Thyroid gland (tissue), 4 donors: ENCODE results near the gene FRMD4B. TPM values are rescaled to one million over a fixed set of nuclear protein-coding genes. Genes with fewer than 3 reads are reported as not detected.

Source experiments
- DNase-seq, 2 donors: peaks; one replicate each; pipeline ENCODE4 v3.0.0-alpha.2; 2019
- H3K27ac ChIP-seq, 3 donors: fragments of 200-600 bp; sonication (generic); 1 replicate in 2 of 3; 2 replicates in 1 of 3; pipeline ENCODE4 v1.5.1; 2016 to 2019; ENCODE audit warnings: mild to moderate bottlenecking in 1 of 3, moderate library complexity in 1 of 3
- H3K27me3 ChIP-seq: fragments of 200-600 bp; sonication (generic); one replicate; pipeline ENCODE4 v1.5.1; 2019
- H3K36me3 ChIP-seq, 2 donors: fragments of 200-600 bp; sonication (generic); one replicate each; pipeline ENCODE4 v1.5.1; 2016 to 2019
- H3K4me1 ChIP-seq, 2 donors: fragments of 200-600 bp; sonication (generic); one replicate each; pipeline ENCODE4 v1.5.1; 2017 to 2019
- H3K4me3 ChIP-seq, 3 donors: fragments of 200-600 bp; sonication (generic); replicated peaks in 1 of 3; 1 replicate in 2 of 3; 2 replicates in 1 of 3; pipeline ENCODE4 v1.5.1; 2016; ENCODE audit warnings: mild to moderate bottlenecking in 1 of 3
- H3K9me3 ChIP-seq: fragments of 200-600 bp; sonication (generic); one replicate; pipeline ENCODE4 v1.5.1; 2017
- POLR2A ChIP-seq, 2 donors: fragments of 450-650 bp; IDR thresholded peaks; one replicate each; pipeline ENCODE4 v1.6.1; 2017; ENCODE audit warnings: antibody characterized with exemption in 2 of 2, mild to moderate bottlenecking in 2 of 2, moderate library complexity in 1 of 2
- WGBS, 2 donors: methylation state at CpG; one replicate each; pipeline ENCODE4 v1.1.5; 2017; 5-methylcytosine and 5-hydroxymethylcytosine counted together
- intact Hi-C: fragments of 100-400 bp; cut with DNase I; formaldehyde crosslinking; loops from one replicate; pipeline ENCODE4 v1.15.1; 2023
- total RNA-seq, 4 donors: library from RNA; depleted of rRNA; stranded (reverse); fragments of >200 nt; gene quantifications; one replicate each; pipeline ENCODE4 v1.2.3, GENCODE V29; 2016
- TF ChIP-seq, protein P1 (sequence below), 6 experiments: fragments of 200-600 bp in 3 of 6; fragments of 450-650 bp in 3 of 6; sonication (generic) in 3 of 6; IDR thresholded peaks; one replicate each; pipeline ENCODE4 v1.5.1; 2016 to 2019; ENCODE audit warnings: antibody characterized with exemption in 6 of 6, mild to moderate bottlenecking in 2 of 6, inconsistent platforms in 1 of 6, moderate library complexity in 1 of 6

Gene FRMD4B
- total RNA-seq, 4 donors from 2014 or later, result 109 to 224 (median 161) TPM

DNA sequence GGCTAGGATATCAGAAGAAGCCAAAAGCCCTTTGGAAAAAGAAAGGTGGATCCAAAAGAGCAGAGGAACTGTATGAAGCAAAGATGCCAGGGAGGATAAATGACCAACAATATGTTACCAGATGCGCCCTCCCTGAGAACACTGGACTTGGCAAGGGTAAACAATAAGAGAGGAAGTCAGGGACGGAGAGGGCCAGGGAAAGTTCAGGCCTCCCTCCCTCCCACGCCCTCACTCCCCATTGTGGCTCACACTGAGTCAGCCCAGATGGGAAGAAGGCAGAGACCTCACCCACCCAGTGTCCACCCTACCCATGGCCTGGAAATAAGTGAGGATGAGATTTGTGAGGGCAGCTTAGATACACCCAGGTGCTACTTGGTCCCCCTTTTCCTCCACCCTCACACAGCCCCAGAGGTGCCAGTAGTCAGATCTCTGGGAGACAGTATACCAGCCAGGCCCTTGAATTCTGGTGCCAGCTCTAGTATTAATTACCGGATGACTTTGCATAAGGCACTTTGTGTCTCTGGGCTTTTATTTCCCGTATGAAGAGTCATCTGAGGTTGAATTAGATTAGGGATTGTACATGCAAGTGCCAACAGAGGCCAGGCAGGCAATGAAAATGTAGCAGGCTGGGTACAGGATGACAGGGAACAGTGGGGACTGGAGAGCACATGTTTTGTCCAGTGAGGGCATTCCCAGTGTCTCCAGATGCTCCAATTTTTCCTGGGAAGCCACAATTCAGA is 35.1 kb upstream of the FRMD4B start:
- peaks cover 8 to 27% of the 10 kb centered on the region in 2 donors for H3K4me1 ChIP-seq
- WGBS, 2 donors, result 68 to 76% methylated on average over 5 of the region's 5 CpGs
- H3K36me3 ChIP-seq, result no peaks in the 10 kb centered on the region
- DNase-seq, result no peak
- no peaks in the 10 kb centered on the region for H3K9me3 ChIP-seq
- H3K27me3 ChIP-seq, result no peaks in the 10 kb centered on the region
- no peak for TF ChIP-seq POLR2A (IDR thresholded peaks at IDR 0.05)
- TF ChIP-seq, protein P1, sequence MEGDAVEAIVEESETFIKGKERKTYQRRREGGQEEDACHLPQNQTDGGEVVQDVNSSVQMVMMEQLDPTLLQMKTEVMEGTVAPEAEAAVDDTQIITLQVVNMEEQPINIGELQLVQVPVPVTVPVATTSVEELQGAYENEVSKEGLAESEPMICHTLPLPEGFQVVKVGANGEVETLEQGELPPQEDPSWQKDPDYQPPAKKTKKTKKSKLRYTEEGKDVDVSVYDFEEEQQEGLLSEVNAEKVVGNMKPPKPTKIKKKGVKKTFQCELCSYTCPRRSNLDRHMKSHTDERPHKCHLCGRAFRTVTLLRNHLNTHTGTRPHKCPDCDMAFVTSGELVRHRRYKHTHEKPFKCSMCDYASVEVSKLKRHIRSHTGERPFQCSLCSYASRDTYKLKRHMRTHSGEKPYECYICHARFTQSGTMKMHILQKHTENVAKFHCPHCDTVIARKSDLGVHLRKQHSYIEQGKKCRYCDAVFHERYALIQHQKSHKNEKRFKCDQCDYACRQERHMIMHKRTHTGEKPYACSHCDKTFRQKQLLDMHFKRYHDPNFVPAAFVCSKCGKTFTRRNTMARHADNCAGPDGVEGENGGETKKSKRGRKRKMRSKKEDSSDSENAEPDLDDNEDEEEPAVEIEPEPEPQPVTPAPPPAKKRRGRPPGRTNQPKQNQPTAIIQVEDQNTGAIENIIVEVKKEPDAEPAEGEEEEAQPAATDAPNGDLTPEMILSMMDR (IDR thresholded peaks at IDR 0.05), result no peak
- intact Hi-C loops, result no loop called here
- H3K4me3 ChIP-seq, result no peak overlapping the region
- H3K27ac ChIP-seq, result peak overlapping the region in 2 of 3 donors; percentile 38 to 46

DNA sequence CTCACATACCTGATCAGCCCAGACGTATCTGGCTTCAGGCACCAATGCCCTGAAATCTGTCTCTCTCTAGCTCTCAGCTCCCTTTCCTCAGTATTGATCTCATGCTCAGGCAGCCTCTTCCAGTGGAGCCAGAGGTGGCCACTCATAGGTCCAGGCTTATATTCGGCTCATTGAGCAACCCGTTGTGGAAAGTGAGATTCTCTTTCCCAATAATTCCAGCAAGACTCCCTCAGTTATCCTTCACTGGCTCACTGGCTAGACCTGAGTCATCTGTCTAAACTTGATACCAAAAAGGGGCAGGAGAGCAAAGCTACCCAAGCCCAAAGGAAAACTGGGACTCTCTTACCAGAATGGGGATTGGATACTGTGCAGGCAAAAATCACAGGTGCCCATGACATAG is 33.4 kb upstream of the FRMD4B start:
- no peak overlapping the region for H3K4me3 ChIP-seq
- 49 to 57% methylated on average over 3 of the region's 3 CpGs for WGBS, 2 donors
- no peak for DNase-seq
- no peaks in the 10 kb centered on the region for H3K27me3 ChIP-seq
- H3K27ac ChIP-seq, result no peak overlapping the region
- no peak for TF ChIP-seq POLR2A (IDR thresholded peaks at IDR 0.05)
- TF ChIP-seq, protein P1 (IDR thresholded peaks at IDR 0.05), result no peak
- intact Hi-C loops, result loop anchor here (10.0 kb wide), 1 partner anchor 114 kb away; no protein-coding TSS in a partner anchor
- H3K36me3 ChIP-seq, result no peaks in the 10 kb centered on the region
- H3K4me1 ChIP-seq, result peaks cover 21 to 37% of the 10 kb centered on the region in 2 donors
- H3K9me3 ChIP-seq, result no peaks in the 10 kb centered on the region

DNA sequence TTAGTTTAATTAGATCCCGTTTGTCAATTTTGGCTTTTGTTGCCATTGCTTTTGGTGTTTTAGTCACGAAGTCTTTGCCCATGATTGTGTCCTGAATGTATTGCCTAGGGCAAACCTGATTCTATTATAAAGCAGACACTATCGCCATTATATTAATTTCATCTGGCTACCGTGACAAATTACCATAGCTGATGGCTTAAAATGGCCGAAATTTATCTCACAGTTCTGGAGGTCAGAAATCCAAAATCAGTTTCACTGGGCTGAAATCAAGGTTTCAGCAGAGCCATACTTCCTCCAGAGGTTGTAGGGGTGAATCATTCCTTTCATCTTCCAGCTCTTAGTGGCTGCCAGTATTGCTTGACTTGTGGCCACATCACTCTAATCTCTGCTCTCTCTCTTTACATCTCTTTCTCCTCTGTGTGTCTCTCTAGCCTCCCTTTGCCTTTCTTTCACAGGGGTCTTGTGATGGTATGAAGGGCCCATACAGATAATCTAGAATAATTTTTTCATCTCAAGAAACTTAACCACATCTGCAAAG is 31.7 kb upstream of the FRMD4B start:
- Histone ChIP-seq H3K4me3 (no peak overlapping the region), H3K4me1 (peaks cover 27 to 42% of the 10 kb centered on the region in 2 donors), H3K9me3 (no peaks in the 10 kb centered on the region), H3K27me3 (no peaks in the 10 kb centered on the region), H3K36me3 (no peaks in the 10 kb centered on the region), H3K27ac (no peak overlapping the region)
- no peak for DNase-seq
- 92 to 97% methylated on average over 5 of the region's 5 CpGs for WGBS, 2 donors
- TF ChIP-seq, protein P1 (IDR thresholded peaks at IDR 0.05), result no peak
- TF ChIP-seq POLR2A (IDR thresholded peaks at IDR 0.05), result no peak
- intact Hi-C loops, result loop anchor here (10.0 kb wide), 1 partner anchor 113 kb away; no protein-coding TSS in a partner anchor

- peaks cover 39 to 41% of the 10 kb centered on the region in 2 donors for H3K4me1 ChIP-seq
- DNase-seq, result no peak
- H3K27ac ChIP-seq, result no peak overlapping the region
- TF ChIP-seq, protein P1 (IDR thresholded peaks at IDR 0.05), result no peak
- TF ChIP-seq POLR2A (IDR thresholded peaks at IDR 0.05), result no peak
- H3K9me3 ChIP-seq, result no peaks in the 10 kb centered on the region
- H3K4me3 ChIP-seq, result no peak overlapping the region
- H3K27me3 ChIP-seq, result no peaks in the 10 kb centered on the region
- WGBS, 2 donors, result 71 to 74% methylated on average over 9 of the region's 9 CpGs
- no peaks in the 10 kb centered on the region for H3K36me3 ChIP-seq
- intact Hi-C loops, result loop anchor here (10.0 kb wide), 1 partner anchor 109 kb away; no protein-coding TSS in a partner anchor
Measured at GRCh38 chr3:69413551-69414207, 27.8 kb upstream of the FRMD4B start.
